OCI-LY3 (cell line): ENCODE results near the gene SPATA31E1.

Source experiments
- H2AFZ ChIP-seq: fragments of 200-600, 300-600 bp; shearing (Covaris generic); 2 replicates; pipeline ENCODE4 v1.6.0; 2014; ENCODE audit warnings: antibody characterized with exemption, low read depth, low read length
- H3K27ac ChIP-seq: fragments of 200-600, 300-600 bp; sonication (generic); 2 replicates; pipeline ENCODE4 v1.5.1; 2014; ENCODE audit warnings: mild to moderate bottlenecking, low read length, moderate library complexity, mixed read lengths
- H3K27me3 ChIP-seq: fragments of 200-600, 300-600 bp; sonication (generic); 2 replicates; pipeline ENCODE4 v1.6.1; 2014; ENCODE audit warnings: low read depth, low read length, mixed read lengths
- H3K36me3 ChIP-seq: fragments of 200-600, 300-600 bp; sonication (generic); replicated peaks from 2 replicates; pipeline ENCODE3; 2014; ENCODE audit warnings: low read depth, low read length, mixed read lengths
- H3K4me1 ChIP-seq: fragments of 300-600, 200-600 bp; sonication (generic); 2 replicates; pipeline ENCODE4 v1.6.1; 2014; ENCODE audit warnings: low read length, mixed read lengths
- H3K4me2 ChIP-seq: fragments of 200-600, 300-600 bp; sonication (generic); 2 replicates; pipeline ENCODE4 v1.6.1; 2014; ENCODE audit warnings: low read length, mixed read lengths
- H3K4me3 ChIP-seq: fragments of 300-600, 200-600 bp; sonication (generic); 2 replicates; pipeline ENCODE4 v1.5.1; 2014; ENCODE audit warnings: antibody characterized with exemption, mild to moderate bottlenecking, low read length, moderate library complexity
- H3K79me2 ChIP-seq: fragments of 300-600, 200-600 bp; shearing (Covaris generic); 2 replicates; pipeline ENCODE4 v1.6.1; 2014; ENCODE audit warnings: mild to moderate bottlenecking, low read length, mixed read lengths
- H3K9ac ChIP-seq: fragments of 300-600, 200-600 bp; shearing (Covaris generic); 2 replicates; pipeline ENCODE4 v1.6.0; 2014; ENCODE audit warnings: mild to moderate bottlenecking, low read length, moderate library complexity
- H3K9me3 ChIP-seq: fragments of 200-600, 300-600 bp; shearing (Covaris generic); 2 replicates; pipeline ENCODE4 v1.6.1; 2014; ENCODE audit warnings: low read length, mixed read lengths; ENCODE audit not compliant: insufficient read depth
- H4K20me1 ChIP-seq: fragments of 200-600, 300-600 bp; sonication (generic); 2 replicates; pipeline ENCODE4 v1.6.1; 2016; ENCODE audit warnings: low read length, mixed read lengths; ENCODE audit not compliant: insufficient read depth
- CTCF ChIP-seq: fragments of 200-600, 300-600 bp; sonication (generic); IDR thresholded peaks from 2 replicates; pipeline ENCODE4 v1.5.1; 2014; ENCODE audit warnings: antibody characterized with exemption, low read length, low read depth
- EZH2phosphoT487 ChIP-seq: fragments of 200-600 bp; shearing (Covaris generic); IDR thresholded peaks from 2 replicates; pipeline ENCODE4 v1.6.1; 2018; ENCODE audit warnings: antibody characterized with exemption, mixed run types, low read depth

The SPATA31E1 gene

GRCh38 chr9:87862536-87863268, 20.0 kb upstream of the SPATA31E1 start:
- Histone ChIP-seq H4K20me1 (no peaks in the 10 kb centered on the region), H3K36me3 (no peaks in the 10 kb centered on the region), H3K4me1 (no peaks in the 10 kb centered on the region), H2AFZ (no peak overlapping the region), H3K27ac (no peak overlapping the region), H3K4me2 (no peak overlapping the region), H3K9ac (no peak overlapping the region), H3K27me3 (no peaks in the 10 kb centered on the region), H3K9me3 (no peaks in the 10 kb centered on the region), H3K4me3 (no peak overlapping the region), H3K79me2 (no peaks in the 10 kb centered on the region)
- TF ChIP-seq EZH2phosphoT487 (no peak), CTCF (no peak)

DNA sequence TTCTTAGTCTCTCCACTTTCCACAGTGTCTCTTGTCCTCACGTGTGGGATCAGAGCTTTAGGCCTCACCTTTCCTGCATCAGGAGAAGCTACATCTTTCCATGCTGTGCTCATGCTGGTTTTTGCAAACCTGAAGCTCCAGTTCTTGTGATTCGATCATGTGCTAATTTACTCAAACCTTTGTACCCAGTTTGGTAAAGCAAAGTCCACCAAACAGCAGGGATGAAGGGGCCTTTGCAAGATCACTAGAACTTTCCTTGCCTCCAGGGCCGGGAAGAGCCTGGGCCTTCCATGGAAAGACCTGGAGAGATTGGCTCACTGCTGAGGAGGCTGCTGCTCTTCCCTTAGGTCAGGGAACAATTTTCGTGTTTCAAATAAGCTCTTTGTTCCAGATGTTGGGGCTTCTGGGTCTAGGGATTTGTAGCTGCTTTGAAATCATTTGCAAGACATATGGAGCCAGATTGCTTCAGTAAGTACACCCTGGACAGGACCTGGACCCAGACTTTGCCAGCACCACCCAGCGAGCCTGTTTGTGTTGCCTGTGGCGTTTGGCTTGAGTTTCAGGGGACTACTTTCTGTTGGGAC, 18.7 kb upstream of the SPATA31E1 start:
- no peak overlapping the region for H2AFZ ChIP-seq
- H3K79me2 ChIP-seq = no peaks in the 10 kb centered on the region
- H3K27me3 ChIP-seq = no peaks in the 10 kb centered on the region
- no peaks in the 10 kb centered on the region for H4K20me1 ChIP-seq
- no peak overlapping the region for H3K27ac ChIP-seq
- no peaks in the 10 kb centered on the region for H3K9me3 ChIP-seq
- H3K4me1 ChIP-seq = no peaks in the 10 kb centered on the region
- H3K36me3 ChIP-seq = no peaks in the 10 kb centered on the region
- TF ChIP-seq EZH2phosphoT487 (no peak), CTCF (no peak)
- no peak overlapping the region for H3K9ac ChIP-seq
- no peak overlapping the region for H3K4me2 ChIP-seq
- no peak overlapping the region for H3K4me3 ChIP-seq

DNA sequence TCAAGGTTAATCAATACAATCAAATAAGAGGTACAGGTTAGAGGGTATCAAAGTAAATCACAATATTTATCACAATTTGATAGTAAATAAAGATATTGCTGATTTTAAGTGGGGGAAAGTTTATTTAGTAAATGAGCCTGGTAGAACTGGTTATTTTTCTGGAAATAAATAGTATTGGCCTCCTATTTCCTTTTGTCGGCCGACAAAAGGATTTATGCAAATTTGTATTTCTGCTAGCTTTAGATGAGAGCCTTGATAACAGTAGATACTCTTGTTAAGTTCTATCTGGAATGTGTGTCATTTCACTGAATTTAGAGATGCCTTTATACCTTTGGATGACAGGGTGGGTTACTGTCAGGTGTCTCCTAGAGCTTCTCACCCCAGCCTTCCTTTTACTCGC, 17.8 kb upstream of the SPATA31E1 start:
- Histone ChIP-seq H3K27me3 (no peaks in the 10 kb centered on the region), H3K4me1 (no peaks in the 10 kb centered on the region), H4K20me1 (no peaks in the 10 kb centered on the region), H3K36me3 (no peaks in the 10 kb centered on the region), H2AFZ (no peak overlapping the region), H3K4me2 (no peak overlapping the region), H3K9ac (no peak overlapping the region), H3K79me2 (no peaks in the 10 kb centered on the region), H3K9me3 (no peaks in the 10 kb centered on the region), H3K4me3 (no peak overlapping the region), H3K27ac (no peak overlapping the region)
- TF ChIP-seq CTCF (no peak), EZH2phosphoT487 (no peak)

GRCh38 chr9:87865626-87866025, 17.1 kb upstream of the SPATA31E1 start:
- Histone ChIP-seq H3K79me2 (no peaks in the 10 kb centered on the region), H3K36me3 (no peaks in the 10 kb centered on the region), H3K9ac (no peak overlapping the region), H2AFZ (no peak overlapping the region), H3K4me1 (no peaks in the 10 kb centered on the region), H3K9me3 (no peaks in the 10 kb centered on the region), H3K27me3 (no peaks in the 10 kb centered on the region), H4K20me1 (no peaks in the 10 kb centered on the region), H3K4me2 (no peak overlapping the region), H3K4me3 (no peak overlapping the region), H3K27ac (no peak overlapping the region)
- TF ChIP-seq EZH2phosphoT487 (no peak), CTCF (no peak)
